Breast epithelium (tissue), 3 donors: Measurements from ENCODE around the gene LPCAT2.

Experiments used
- POLR2AphosphoS5 ChIP-seq, 3 donors: sonication (generic); formaldehyde crosslinking; IDR thresholded peaks; one replicate each; pipeline ENCODE4 v1.6.1; 2017; ENCODE audit warnings: antibody characterized with exemption in 3 of 3
- TF ChIP-seq, protein P1 (sequence below), 3 donors: fragments of 450-650 bp; IDR thresholded peaks; one replicate each; pipeline ENCODE4 v1.5.1; 2016 to 2017; ENCODE audit warnings: antibody characterized with exemption in 3 of 3, mild to moderate bottlenecking in 3 of 3, moderate library complexity in 3 of 3

DNA sequence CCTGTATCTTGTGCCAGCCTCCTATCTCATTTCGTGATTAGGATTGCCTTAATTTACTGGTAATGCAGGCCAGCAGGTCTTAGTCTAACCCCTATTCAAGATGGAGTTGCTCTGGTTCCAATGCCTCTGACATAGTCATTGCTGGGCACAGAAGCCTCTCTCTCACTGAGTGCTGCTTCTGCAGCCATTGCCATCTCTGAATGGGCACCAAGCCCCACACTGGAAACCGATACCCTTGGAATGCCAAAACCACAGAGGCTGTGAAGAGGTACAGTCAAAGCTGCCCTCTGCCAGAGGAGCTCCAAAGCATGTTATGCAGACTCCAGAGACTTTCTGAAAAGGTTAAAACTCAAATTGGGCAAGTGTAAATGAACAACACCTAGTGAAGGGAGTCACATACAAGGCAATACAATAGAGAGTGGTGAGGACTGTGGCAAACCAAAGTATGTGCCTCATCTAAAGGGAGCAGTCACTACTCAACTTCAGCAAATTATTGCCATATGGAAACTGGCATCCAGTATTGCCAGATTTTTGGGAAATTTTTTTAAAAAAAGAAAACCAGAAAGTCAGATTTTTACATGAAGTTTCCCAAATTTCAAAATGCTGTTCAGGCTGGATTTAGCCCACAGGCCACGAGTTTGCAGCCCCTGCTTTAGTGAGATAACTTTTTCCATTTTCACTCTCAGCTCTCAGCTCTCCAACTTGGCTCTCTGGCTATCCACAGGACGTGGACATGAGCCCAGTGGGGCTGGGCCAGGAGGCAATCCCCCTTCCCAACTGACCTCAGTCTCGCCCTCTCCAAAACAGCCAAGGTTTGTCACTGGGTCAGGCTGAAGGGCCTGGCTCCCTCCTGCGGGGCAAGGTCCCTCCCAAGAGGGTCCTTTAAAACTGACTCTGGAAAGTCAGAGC is 32.0 kb upstream of the LPCAT2 start:
- TF ChIP-seq, protein P1, sequence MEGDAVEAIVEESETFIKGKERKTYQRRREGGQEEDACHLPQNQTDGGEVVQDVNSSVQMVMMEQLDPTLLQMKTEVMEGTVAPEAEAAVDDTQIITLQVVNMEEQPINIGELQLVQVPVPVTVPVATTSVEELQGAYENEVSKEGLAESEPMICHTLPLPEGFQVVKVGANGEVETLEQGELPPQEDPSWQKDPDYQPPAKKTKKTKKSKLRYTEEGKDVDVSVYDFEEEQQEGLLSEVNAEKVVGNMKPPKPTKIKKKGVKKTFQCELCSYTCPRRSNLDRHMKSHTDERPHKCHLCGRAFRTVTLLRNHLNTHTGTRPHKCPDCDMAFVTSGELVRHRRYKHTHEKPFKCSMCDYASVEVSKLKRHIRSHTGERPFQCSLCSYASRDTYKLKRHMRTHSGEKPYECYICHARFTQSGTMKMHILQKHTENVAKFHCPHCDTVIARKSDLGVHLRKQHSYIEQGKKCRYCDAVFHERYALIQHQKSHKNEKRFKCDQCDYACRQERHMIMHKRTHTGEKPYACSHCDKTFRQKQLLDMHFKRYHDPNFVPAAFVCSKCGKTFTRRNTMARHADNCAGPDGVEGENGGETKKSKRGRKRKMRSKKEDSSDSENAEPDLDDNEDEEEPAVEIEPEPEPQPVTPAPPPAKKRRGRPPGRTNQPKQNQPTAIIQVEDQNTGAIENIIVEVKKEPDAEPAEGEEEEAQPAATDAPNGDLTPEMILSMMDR (IDR thresholded peaks at IDR 0.05) = no peak
- peak in 2 of 3 donors; percentile 29 to 47 for TF ChIP-seq POLR2AphosphoS5 (IDR thresholded peaks at IDR 0.05)
